Heart right ventricle (tissue), 16 donors: ENCODE results near the gene NR5A2. TPM values are rescaled to one million over a fixed set of nuclear protein-coding genes. Genes with fewer than 3 reads are reported as not detected.
A peak's percentile ranks its signal among the peaks of the same experiment; 100 is the strongest.

Experiments
- ATAC-seq, 8 donors: fragments of 200-7000 bp; cut with Tn5 transposase; one replicate each; pipeline ENCODE4 v1.9.1; 2020; ENCODE audit warnings: mild to moderate bottlenecking in 8 of 8, moderate library complexity in 8 of 8, moderate number of reproducible peaks in 1 of 8
- DNase-seq, 2 donors: peaks; one replicate each; pipeline ENCODE4 v3.0.0-alpha.2; 2020
- H3K27ac ChIP-seq, 10 donors: fragments of 200-600 bp; sonication (generic) in 2 of 10; one replicate each; pipeline versions ENCODE4 v1.5.0 to v1.8.0; 2020 to 2022; ENCODE audit warnings: mild to moderate bottlenecking in 3 of 10
- H3K27me3 ChIP-seq, 7 donors: fragments of 200-600 bp; one replicate each; pipeline ENCODE4 v1.8.0; 2021 to 2022; ENCODE audit warnings: mild to moderate bottlenecking in 2 of 7
- H3K36me3 ChIP-seq, 9 donors: fragments of 200-600 bp; sonication (generic) in 1 of 9; one replicate each; pipeline versions ENCODE4 v1.5.0 to v1.8.0; 2020 to 2022; ENCODE audit warnings: mild to moderate bottlenecking in 2 of 9
- H3K4me1 ChIP-seq, 9 donors: fragments of 200-600 bp; sonication (generic) in 1 of 9; one replicate each; pipeline versions ENCODE4 v1.5.0 to v1.8.0; 2020 to 2022; ENCODE audit warnings: mild to moderate bottlenecking in 4 of 9
- H3K4me3 ChIP-seq, 10 donors: fragments of 200-600 bp; sonication (generic) in 2 of 10; one replicate each; pipeline versions ENCODE4 v1.5.0 to v1.8.0; 2020 to 2022; ENCODE audit warnings: mild to moderate bottlenecking in 7 of 10, moderate library complexity in 2 of 10
- H3K9me3 ChIP-seq, 11 donors: fragments of 200-600 bp in 10 of 11; sonication (generic) in 2 of 11; one replicate each; pipeline versions ENCODE4 v1.5.0 to v1.8.0; 2013 to 2022; ENCODE audit warnings: mild to moderate bottlenecking in 2 of 11, control low read depth in 1 of 11, moderate library complexity in 1 of 11
- WGBS, 2 donors: extraction: QIAGEN DNeasy Blood & Tissue Kit; methylation state at CpG; one replicate each; pipeline ENCODE4 v1.1.7; 2013; ENCODE audit warnings: inconsistent platforms in 1 of 2; 5-methylcytosine and 5-hydroxymethylcytosine counted together
- intact Hi-C, 10 donors: fragments of 100-400 bp; cut with DNase I; formaldehyde crosslinking; loops; one replicate each; pipeline versions ENCODE4 v1.11.1 to v1.14.2; 2022
- polyA plus RNA-seq, 2 donors: library from polyadenylated mRNA; stranded (reverse); fragments of 200-250 nt; gene quantifications; one replicate each; pipeline ENCODE4 v1.2.3, GENCODE V29; 2013
- total RNA-seq, 10 donors: library from RNA; stranded (reverse); fragmentation: NEBNext Ultra II Directional in 3 of 10; extraction: Animal tissue kit (Norgen Biotek cat#: 25700) in 3 of 10; gene quantifications; one replicate each; pipeline versions ENCODE4 v1.2.1 to v1.2.4, GENCODE V29; 2021 to 2023
- TF ChIP-seq, protein P1 (sequence below), 9 donors: fragments of 200-600 bp; sonication (generic) in 2 of 9; IDR thresholded peaks; one replicate each; pipeline versions ENCODE4 v1.5.0 to v1.8.0; 2021 to 2022; ENCODE audit warnings: antibody characterized with exemption in 9 of 9, mild to moderate bottlenecking in 5 of 9, moderate library complexity in 1 of 9
- donor health status: Arrhythmogenic right ventricular cardiomyopathy.
- donor health status: ischemic (EF 13 %, LVEDD 7.1; RV severe dilation, severe dysfunction).
- donor health status: healthy with polysubstance abuse.
- donor health status: DM: no; HTN: yes; CAD: no.
- donor health status: DM: no; HTN: no; CAD: no.
- donor health status: ischemic (EF 25% LVEDD 6.9; RV normal size, moderate dysfunction).
- donor health status: ischemic (EF 25% LVEDD 5.7; RV mildly dilated, moderate dysfunction).
- donor health status: healthy.
- donor health status: DM: yes; HTN: yes; CAD: no.
- donor health status: Ischemic cardiomyopathy.
- donor health status: ischemic (EF 35%, LVEDD 5.7; RV mildly dilated, moderate dysfunction).
- donor health status: nonischemic (EF 11% LVEDD 7.7; RV severe dilation, severe dysfunction).
- donor health status: DM: yes; HTN: yes; CAD: no.
- donor health status: PGD.
- donor health status: ischemic (EF 29% LVEDD 5.4; RV normal size, mild dysfunction).
- donor health status: nonischemic (EF 23%, LVEDD 6.1; RV moderate dilation, normal function).

Gene NR5A2
- total and polyA plus RNA-seq, 12 donors, result 0.52 to 1.9 (median 1.3) TPM

DNA sequence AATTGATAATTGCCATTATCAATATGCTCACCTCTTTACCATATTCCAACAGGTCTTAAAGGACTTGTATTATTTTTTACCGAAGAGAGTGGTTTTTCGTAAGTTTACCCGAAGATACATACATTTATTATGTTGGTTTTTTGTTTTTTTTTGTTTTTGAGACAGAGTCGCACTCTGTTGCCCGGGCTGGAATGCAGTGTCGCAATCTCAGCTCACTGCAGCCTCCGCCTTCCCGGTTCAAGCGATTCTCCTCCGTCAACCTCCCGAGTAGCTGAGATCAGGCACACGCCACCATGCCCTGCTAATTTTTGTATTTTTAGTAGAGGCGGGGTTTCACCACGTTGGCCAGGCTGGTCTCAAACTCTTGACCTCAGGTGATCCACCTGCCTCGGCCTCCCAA, 30.8 kb downstream of the NR5A2 start:
- Histone ChIP-seq H3K27ac (no peak overlapping the region), H3K27me3 (peaks cover 0 to 38% (median 0%) of the 10 kb centered on the region in 7 donors), H3K9me3 (no peaks in the 10 kb centered on the region), H3K36me3 (peaks cover 0 to 6% (median 0%) of the 10 kb centered on the region in 9 donors), H3K4me3 (no peak overlapping the region), H3K4me1 (peaks cover 0 to 2% (median 0%) of the 10 kb centered on the region in 9 donors)
- intact Hi-C loops, result loop anchor here in 1 of 10 donors (1.0 kb wide), 1 partner anchor 9 kb away; no protein-coding TSS in a partner anchor
- no peak for DNase-seq
- no peak for ATAC-seq
- 95 to 96% methylated on average over 15 of the region's 15 CpGs for WGBS, 2 donors
- TF ChIP-seq, protein P1, sequence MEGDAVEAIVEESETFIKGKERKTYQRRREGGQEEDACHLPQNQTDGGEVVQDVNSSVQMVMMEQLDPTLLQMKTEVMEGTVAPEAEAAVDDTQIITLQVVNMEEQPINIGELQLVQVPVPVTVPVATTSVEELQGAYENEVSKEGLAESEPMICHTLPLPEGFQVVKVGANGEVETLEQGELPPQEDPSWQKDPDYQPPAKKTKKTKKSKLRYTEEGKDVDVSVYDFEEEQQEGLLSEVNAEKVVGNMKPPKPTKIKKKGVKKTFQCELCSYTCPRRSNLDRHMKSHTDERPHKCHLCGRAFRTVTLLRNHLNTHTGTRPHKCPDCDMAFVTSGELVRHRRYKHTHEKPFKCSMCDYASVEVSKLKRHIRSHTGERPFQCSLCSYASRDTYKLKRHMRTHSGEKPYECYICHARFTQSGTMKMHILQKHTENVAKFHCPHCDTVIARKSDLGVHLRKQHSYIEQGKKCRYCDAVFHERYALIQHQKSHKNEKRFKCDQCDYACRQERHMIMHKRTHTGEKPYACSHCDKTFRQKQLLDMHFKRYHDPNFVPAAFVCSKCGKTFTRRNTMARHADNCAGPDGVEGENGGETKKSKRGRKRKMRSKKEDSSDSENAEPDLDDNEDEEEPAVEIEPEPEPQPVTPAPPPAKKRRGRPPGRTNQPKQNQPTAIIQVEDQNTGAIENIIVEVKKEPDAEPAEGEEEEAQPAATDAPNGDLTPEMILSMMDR (IDR thresholded peaks at IDR 0.05), result no peak

DNA sequence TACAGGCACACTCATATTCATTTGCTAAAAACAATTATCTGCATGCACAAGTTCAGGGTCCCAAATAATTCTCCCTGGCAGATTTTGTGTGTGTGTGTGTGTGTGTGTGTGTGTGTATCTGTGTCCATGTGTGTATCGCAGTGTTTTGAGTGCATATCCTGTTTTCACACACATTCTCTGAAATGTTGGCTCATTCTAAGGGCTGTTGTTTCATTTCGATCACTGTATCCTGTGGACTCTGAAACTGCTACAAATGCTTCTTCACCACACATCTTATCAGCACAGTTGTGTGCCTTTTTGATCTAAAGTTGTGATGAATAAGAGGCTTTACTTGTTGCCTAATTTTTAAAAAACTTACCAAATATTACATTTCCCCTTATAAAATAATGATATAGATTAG, 34.6 kb downstream of the NR5A2 start:
- Histone ChIP-seq H3K36me3 (peaks cover 0 to 6% (median 0%) of the 10 kb centered on the region in 9 donors), H3K9me3 (no peaks in the 10 kb centered on the region), H3K27me3 (peaks cover 0 to 32% (median 0%) of the 10 kb centered on the region in 7 donors), H3K4me3 (no peak overlapping the region), H3K27ac (peak overlapping the region in 1 of 10 donors; percentile 15), H3K4me1 (peaks cover 0 to 2% (median 0%) of the 10 kb centered on the region in 9 donors)
- DNase-seq, result no peak
- intact Hi-C loops, result no loop called here
- WGBS, 2 donors, result 56 to 60% methylated on average over 2 of the region's 2 CpGs
- TF ChIP-seq, protein P1 (IDR thresholded peaks at IDR 0.05), result no peak
- ATAC-seq, result no peak

DNA sequence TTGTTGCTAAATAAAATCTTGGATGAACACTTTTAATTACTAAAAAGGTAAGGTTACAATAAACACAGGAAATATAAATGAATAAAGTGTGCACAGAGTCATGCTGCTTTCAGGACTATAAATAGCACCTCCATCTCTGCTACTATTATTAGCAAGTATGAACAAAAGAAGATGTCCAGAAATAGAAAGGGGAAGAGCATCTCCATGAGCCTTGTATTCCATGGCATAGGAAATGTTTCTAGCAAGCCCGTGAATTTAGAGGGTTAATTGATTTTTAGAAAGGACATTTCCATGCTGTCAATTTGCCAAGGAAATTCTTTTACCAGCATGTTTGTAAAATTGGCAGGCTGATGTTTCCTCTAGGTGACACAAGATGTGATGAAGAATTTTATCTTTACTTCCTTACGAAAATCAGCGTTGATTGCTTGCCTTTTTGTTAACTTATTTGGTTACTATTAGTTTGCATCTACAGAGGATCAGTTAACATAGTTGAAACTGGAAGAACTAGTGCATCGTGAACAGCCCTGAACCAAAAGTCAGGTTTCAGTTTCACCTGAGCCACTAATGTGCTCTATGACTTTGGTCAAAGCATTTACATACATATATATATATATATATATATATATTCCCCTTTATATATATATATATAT, 45.3 kb downstream of the NR5A2 start:
- Histone ChIP-seq H3K36me3 (no peaks in the 10 kb centered on the region), H3K27me3 (peaks cover 0 to 10% (median 0%) of the 10 kb centered on the region in 7 donors), H3K4me1 (peaks cover 0 to 37% (median 28%) of the 10 kb centered on the region in 9 donors), H3K9me3 (no peaks in the 10 kb centered on the region), H3K27ac (peak overlapping the region in 4 of 10 donors; percentile 2 to 31 (median 8)), H3K4me3 (no peak overlapping the region)
- TF ChIP-seq, protein P1 (IDR thresholded peaks at IDR 0.05), result no peak
- intact Hi-C loops, result loop anchor here in 1 of 10 donors (10.0 kb wide), 1 partner anchor 112 kb away; no protein-coding TSS in a partner anchor
- WGBS, 2 donors, result 25 to 33% methylated on average over 4 of the region's 4 CpGs
- ATAC-seq (peak in 4 of 8 donors; percentile 64 to 85 (median 79)), DNase-seq (no peak)

DNA sequence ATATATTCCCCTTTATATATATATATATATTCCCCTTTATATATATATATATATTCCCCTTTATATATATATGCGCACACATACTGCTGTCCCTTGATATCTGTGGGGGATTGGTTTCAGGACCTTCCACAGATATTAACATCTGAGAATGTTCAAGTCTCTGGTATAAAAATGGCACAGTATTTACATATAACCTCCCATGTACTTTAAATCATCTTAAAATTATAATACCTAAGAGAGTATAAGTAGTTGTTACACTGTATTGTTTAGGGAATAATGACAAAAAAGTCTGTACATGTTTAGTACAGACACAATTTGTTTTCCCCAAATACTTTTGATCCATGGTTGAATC, 45.8 kb downstream of the NR5A2 start:
- Histone ChIP-seq H3K4me3 (no peak overlapping the region), H3K36me3 (no peaks in the 10 kb centered on the region), H3K27me3 (peaks cover 0 to 8% (median 0%) of the 10 kb centered on the region in 7 donors), H3K9me3 (no peaks in the 10 kb centered on the region), H3K27ac (no peak overlapping the region), H3K4me1 (peaks cover 0 to 37% (median 28%) of the 10 kb centered on the region in 9 donors)
- 94 to 95% methylated on average over 1 of the region's 1 CpG for WGBS, 2 donors
- DNase-seq (no peak), ATAC-seq (no peak)
- TF ChIP-seq, protein P1 (IDR thresholded peaks at IDR 0.05), result no peak
- intact Hi-C loops, result loop anchor here in 1 of 10 donors (10.0 kb wide), 1 partner anchor 112 kb away; no protein-coding TSS in a partner anchor
